ENCODE results near the gene POLG2.
"Not testable (repeated sequence)": the region's sequence is repeated elsewhere in the genome, so short reads cannot be mapped to it uniquely, and the experiment has no call there.

POLG2 gene

GRCh38 chr17:64505340-64506200 lies 8.7 kb upstream of the POLG2 start:
- DNase-seq, result peak; percentile 91

- DNase-seq, result peak; percentile 32
Measured at GRCh38 chr17:64504769-64505339, 8.0 kb upstream of the POLG2 start.

GRCh38 chr17:64503821-64504768 lies 7.2 kb upstream of the POLG2 start:
- DNase-seq, result no peak

GRCh38 chr17:64503341-64503740 lies 6.5 kb upstream of the POLG2 start:
- DNase-seq, result no peak

GRCh38 chr17:64502809-64503208 lies 6.0 kb upstream of the POLG2 start:
- DNase-seq, result no peak

- no peak for DNase-seq
Measured at GRCh38 chr17:64502021-64502420, 5.2 kb upstream of the POLG2 start.

- no peak for DNase-seq
Measured at GRCh38 chr17:64500862-64501765, 4.3 kb upstream of the POLG2 start.

GRCh38 chr17:64500487-64500859 lies 3.6 kb upstream of the POLG2 start:
- DNase-seq, result no peak

GRCh38 chr17:64499805-64500486 lies 3.1 kb upstream of the POLG2 start:
- peak; percentile 28 for DNase-seq

GRCh38 chr17:64498308-64499203 lies 1.7 kb upstream of the POLG2 start:
- DNase-seq, result no peak

GRCh38 chr17:64497565-64498035 lies 746 bp upstream of the POLG2 start:
- DNase-seq, result no peak

GRCh38 chr17:64496348-64496785 lies 487 bp downstream of the POLG2 start:
- DNase-seq, result no peak

- DNase-seq, result not testable (repeated sequence)
Measured at GRCh38 chr17:64495300-64495699, 1.6 kb downstream of the POLG2 start.

GRCh38 chr17:64494121-64494520 lies 2.7 kb downstream of the POLG2 start:
- DNase-seq, result no peak

- no peak for DNase-seq
Measured at GRCh38 chr17:64492481-64493109, 4.3 kb downstream of the POLG2 start.

GRCh38 chr17:64491994-64492393 lies 4.9 kb downstream of the POLG2 start:
- peak; percentile 80 for DNase-seq

GRCh38 chr17:64491034-64491860 lies 5.6 kb downstream of the POLG2 start:
- peak; percentile 18 for DNase-seq

GRCh38 chr17:64488301-64488700 lies 8.6 kb downstream of the POLG2 start:
- DNase-seq, result no peak

- DNase-seq, result no peak
Measured at GRCh38 chr17:64484380-64484779, 12.5 kb downstream of the POLG2 start.

All from fibroblast of upper back skin (primary cell).